ENCODE measurements around the gene ARHGEF38. TPM values are rescaled to one million over a fixed set of nuclear protein-coding genes. Genes with fewer than 3 reads are reported as not detected.

Gene ARHGEF38
- polyA plus RNA-seq, 6 donors from 2014 or later = not detected

Other genes with a start within 250 kb of the ARHGEF38 start
- gene PPA2, start 78.6 kb upstream of the ARHGEF38 start, polyA plus RNA-seq (ENCODE audit: low read depth in 6 of 6) = 100 to 1,000 TPM in 3 of 6 donors, 10 to 100 TPM in 3; 71.7 to 132 (median 109) TPM
- 10 to 100 TPM; 23.5 to 35.2 (median 30.6) TPM for gene INTS12, start 156.1 kb downstream of the ARHGEF38 start, polyA plus RNA-seq (ENCODE audit: low read depth in 6 of 6)
- 1 to 10 TPM in 5 of 6 donors, not detected in 1; 4.4 to 6.1 (median 4.9) TPM for gene GSTCD, start 156.2 kb downstream of the ARHGEF38 start, polyA plus RNA-seq (ENCODE audit: low read depth in 6 of 6)

Data from naive B cell (primary cell).